Measurements from ENCODE around the gene SEPTIN8. TPM values are rescaled to one million over a fixed set of nuclear protein-coding genes. Genes with fewer than 3 reads are reported as not detected.

SEPTIN8 gene
- total and polyA plus RNA-seq, 2 of the 8 experiments (the other 6 are each of a cell fraction or from before 2014, with no cell fraction given), result 21.2 to 33.0 TPM

- Histone ChIP-seq H4K91ac (replicated peaks; ENCODE audit: insufficient read length, low read length) (peak overlapping the region; percentile 41), H2AK5ac (ENCODE audit: low read depth, low read length) (no peak overlapping the region), H3K9me3 (ENCODE audit: insufficient read depth in 2 of 2, low read depth in 1 of 2, low read length in 1 of 2) (no peaks in the 10 kb centered on the region), H3K79me1 (ENCODE audit: low read depth, low read length) (no peaks in the 10 kb centered on the region), H2BK20ac (ENCODE audit: low read length) (no peak overlapping the region), H3K4ac (replicated peaks; ENCODE audit: insufficient read length, low read depth, low read length) (no peak overlapping the region), H2BK120ac (replicated peaks; ENCODE audit: low read depth, low read length) (no peak overlapping the region), H3K4me3 (ENCODE audit: extremely low read depth in 1 of 4, insufficient read depth in 2 of 4, low read depth in 3 of 4, low read length in 4 of 4) (peak overlapping the region; percentile 30 to 60 (median 40)), H3K79me2 (ENCODE audit: control insufficient read depth in 1 of 2, insufficient read depth in 2 of 2, low read length in 2 of 2) (no peaks in the 10 kb centered on the region), H3K27me3 (replicated peaks in 1 of 4; ENCODE audit: control insufficient read depth in 3 of 4, extremely low read depth in 1 of 4, insufficient read depth in 3 of 4, low read length in 3 of 4) (peaks cover 30 to 78% (median 65%) of the 10 kb centered on the region in 4 experiments), H3K56ac (replicated peaks; ENCODE audit: insufficient read length, low read depth, low read length) (no peak overlapping the region), H2BK12ac (ENCODE audit: low read depth, low read length) (0 out of 2 replicates have a peak overlapping the region, but pooled peaks have one; percentile 4), H3K36me3 (ENCODE audit: control insufficient read depth in 2 of 4, insufficient read depth in 4 of 4, low read length in 3 of 4) (no peaks in the 10 kb centered on the region), H3K23me2 (ENCODE audit: low read depth, low read length) (peaks cover 13% of the 10 kb centered on the region; the same call in 1 of the 2 replicates), H4K5ac (ENCODE audit: insufficient read length, low read depth, low read length) (no peak overlapping the region), H3K4me1 (replicated peaks in 1 of 4; ENCODE audit: control insufficient read depth in 3 of 4, insufficient read depth in 4 of 4, low read length in 3 of 4) (peaks cover 0 to 23% (median 19%) of the 10 kb centered on the region in 4 experiments; a peak in 6 of 7 replicates), H2AFZ (ENCODE audit: low read length) (peak overlapping the region; percentile 71; the same call in 1 of the 2 replicates), H4K20me1 (replicated peaks in 1 of 2; ENCODE audit: control insufficient read depth in 1 of 2, insufficient read depth in 2 of 2, low read length in 2 of 2) (no peaks in the 10 kb centered on the region), H4K8ac (ENCODE audit: extremely low read depth, insufficient read depth, low read length) (peak overlapping the region; percentile 45; the same call in 1 of the 2 replicates), H3K9ac (replicated peaks in 1 of 4; ENCODE audit: extremely low read depth in 1 of 4, low read depth in 3 of 4, low read length in 3 of 4) (peak overlapping the region in 2 of 4 experiments; percentile 13 to 33; a peak in 2 of 7 replicates), H3K4me2 (ENCODE audit: insufficient read depth in 1 of 2, low read depth in 2 of 2, low read length in 2 of 2) (peak overlapping the region; percentile 74), H2BK5ac (ENCODE audit: low read depth, low read length) (no peak overlapping the region), H2BK15ac (ENCODE audit: low read length) (peak overlapping the region; percentile 40; the same call in 1 of the 2 replicates), H3K23ac (ENCODE audit: insufficient read length) (no peak overlapping the region), H3K27ac (ENCODE audit: low read depth, low read length) (no peak overlapping the region), H3K18ac (ENCODE audit: extremely low read depth, low read length) (0 out of 2 replicates have a peak overlapping the region, but pooled peaks have one; percentile 28), H3K14ac (ENCODE audit: insufficient read length) (no peak overlapping the region)
- DNase-seq (ENCODE audit: low read depth in 1 of 2, low spot score in 2 of 2) (peak in 1 of 2 experiments; percentile 68), FAIRE-seq (no peak)
- POLR2A ChIA-PET (ENCODE audit: partially characterized antibody), result interaction anchor here (0.7 to 5.7 kb wide), 9 partner anchors 12 to 226 kb away, joined by 3 to 32 read pairs (median 5); partner anchors contain the start of genes GDF9, HSPA4, SOWAHA and UQCRQ
- TF ChIP-seq RNF2 (IDR thresholded peaks at IDR 0.05; ENCODE audit: borderline replicate concordance, low read depth, low read length, missing control alignments, poor library complexity, severe bottlenecking) (peak; percentile 45), SUZ12 (IDR thresholded peaks at IDR 0.05; ENCODE audit: low read length) (peak; percentile 60; the same call in 1 of the 2 replicates), RFX5 (IDR thresholded peaks at IDR 0.05; ENCODE audit: borderline replicate concordance, low read depth, low read length) (no peak), CHD2 (IDR thresholded peaks at IDR 0.05; ENCODE audit: low read length) (no peak), EZH2 (IDR thresholded peaks at IDR 0.05; ENCODE audit: low read depth, low read length, severe bottlenecking) (peak; percentile 75), KDM4A (IDR thresholded peaks at IDR 0.05; ENCODE audit: low read depth, low read length, severe bottlenecking) (peak; percentile 71), ASH2L (IDR thresholded peaks at IDR 0.05; ENCODE audit: low read length) (peak; percentile 35)
- 6% methylated on average over 26 of the region's 43 CpGs; no CpG with 5 or more reads in 1 of the 2 experiments for WGBS, 2 experiments (ENCODE audit: extremely low coverage in 1 of 2, insufficient coverage in 1 of 2, insufficient read length in 1 of 2, insufficient replicate concordance in 2 of 2, low coverage in 1 of 2, low lambda C conversion rate in 2 of 2, missing lambda C conversion rate in 1 of 2)
- CTCF ChIA-PET (ENCODE audit: partially characterized antibody), result interaction anchor here (0.8 to 25.6 kb wide), 11 partner anchors 9 to 226 kb away, joined by 3 to 465 read pairs (median 4); partner anchors contain the start of genes CCNI2, GDF9, HSPA4 and LEAP2
Measured at GRCh38 chr5:132825834-132826391, 48.9 kb upstream of the SEPTIN8 start.

Data from H1 (cell line).